K562 (cell line): ENCODE results near the gene ATXN7L1. TPM values are rescaled to one million over a fixed set of nuclear protein-coding genes. Genes with fewer than 3 reads are reported as not detected.

Experiments used
- CTBP1 ChIP-seq: fragments of 450-650 bp; IDR thresholded peaks from 2 replicates; pipeline ENCODE4 v1.6.1; 2016; ENCODE audit warnings: borderline replicate concordance
- ELF1 ChIP-seq: fragments of 200-800 bp; sonication (Bioruptor generic); IDR thresholded peaks from 2 replicates; pipeline ENCODE4 v1.6.1; 2016; ENCODE audit warnings: missing genetic modification characterization, missing compliant biosample characterization
- RAD21 ChIP-seq, 2 experiments: fragments of 250-450 bp in 1 of 2; fragments of 450-650 bp in 1 of 2; sonication (Bioruptor Pico) in 1 of 2; formaldehyde crosslinking in 1 of 2; IDR thresholded peaks in 1 of 2; conservative IDR thresholded peaks in 1 of 2; 2 replicates each; pipeline versions ENCODE4 v1.4.0 to v1.8.0; 2020 to 2022; ENCODE audit warnings: mild to moderate bottlenecking in 2 of 2, moderate library complexity in 1 of 2
- polyA plus RNA-seq, 8 experiments: library from polyadenylated mRNA; depleted of rRNA in 4 of 8; stranded (reverse) in 5 of 8; unstranded in 3 of 8; fragments of >200 nt; fragmentation: Nextera tagmentation in 2 of 8; fragmentation: Illumina TruSeq in 1 of 8; extraction: Ambion mirVana in 2 of 8; extraction: Trizol in 1 of 8; gene quantifications; 2 replicates each; pipeline versions ENCODE4 v1.2.1 to v1.2.3, GENCODE V29; 2011 to 2014; ENCODE audit warnings: inconsistent platforms in 1 of 8, missing spikeins in 1 of 8
- total RNA-seq, 7 experiments: library from RNA; depleted of rRNA in 6 of 7; stranded (reverse); fragments of >200 nt in 6 of 7; fragmentation: Illumina TruSeq in 2 of 7; extraction: Trizol in 2 of 7; gene quantifications; 2 replicates each; pipeline versions ENCODE4 v1.2.1 to v1.2.3, GENCODE V29; 2011 to 2021; ENCODE audit warnings: low replicate concordance in 1 of 7
- TF ChIP-seq, protein P1 (sequence below), 2 experiments: fragments of 450-650 bp; formaldehyde crosslinking in 1 of 2; IDR thresholded peaks; 2 replicates each; pipeline versions ENCODE4 v1.4.0 to v1.6.1; 2014 to 2020; ENCODE audit warnings: mild to moderate bottlenecking in 2 of 2, borderline replicate concordance in 1 of 2, low read depth in 1 of 2
- TF ChIP-seq, protein P2 (sequence below): sonication (generic); formaldehyde crosslinking; IDR thresholded peaks from 2 replicates; pipeline ENCODE4 v1.8.0; 2022; ENCODE audit warnings: mild to moderate bottlenecking, low read depth, missing genetic modification reagents
- TF ChIP-seq, protein P3 (sequence below): sonication (generic); formaldehyde crosslinking; IDR thresholded peaks from 2 replicates; pipeline ENCODE4 v1.8.0; 2022; ENCODE audit warnings: mild to moderate bottlenecking, missing genetic modification reagents
- TF ChIP-seq, protein P4 (sequence below): fragments of 450-650 bp; IDR thresholded peaks from 2 replicates; pipeline ENCODE4 v1.6.1; 2016; ENCODE audit warnings: low read depth, mild to moderate bottlenecking, moderate library complexity
- TF ChIP-seq, protein P5 (sequence below): sonication (generic); formaldehyde crosslinking; IDR thresholded peaks from 2 replicates; pipeline ENCODE4 v1.8.0; 2023; ENCODE audit warnings: mild to moderate bottlenecking, missing genetic modification reagents

The ATXN7L1 gene
- total and polyA plus RNA-seq, 9 of the 15 experiments (the other 6 are each of a cell fraction or from before 2014, with no cell fraction given): 6.6 to 13.7 (median 10.7) TPM

DNA sequence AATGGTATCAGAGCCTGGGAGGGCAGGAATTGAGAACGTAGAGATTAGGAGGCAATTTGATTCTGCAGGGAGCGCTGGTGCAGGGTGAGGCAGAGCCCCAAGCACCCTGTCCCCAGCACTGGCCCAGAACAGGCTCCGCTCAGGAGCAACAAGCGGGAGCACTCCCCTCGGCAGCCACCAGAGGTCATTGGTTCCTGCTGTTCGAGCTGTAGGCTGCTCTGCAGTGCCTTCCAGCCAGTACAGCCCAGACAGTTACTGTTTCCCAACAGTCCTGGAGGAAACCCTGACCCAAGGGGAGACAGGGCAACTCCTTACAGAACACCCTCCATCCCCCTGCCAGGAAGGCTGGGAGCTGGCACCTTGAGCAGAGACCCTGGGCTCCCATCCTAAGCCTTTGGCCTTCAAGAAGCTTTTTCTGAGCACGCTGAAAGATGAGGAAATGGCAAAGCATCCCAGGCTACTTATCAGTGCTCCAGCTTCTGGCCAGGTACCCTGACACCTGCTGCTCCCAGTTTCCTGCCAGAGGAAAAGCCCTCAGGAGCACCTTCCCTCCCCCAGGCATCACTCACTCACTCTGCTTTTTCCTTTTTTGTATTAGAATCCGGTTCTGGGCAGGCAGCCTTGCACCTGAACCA is 223.9 kb downstream of the ATXN7L1 start (continued):
- TF ChIP-seq, protein P1, sequence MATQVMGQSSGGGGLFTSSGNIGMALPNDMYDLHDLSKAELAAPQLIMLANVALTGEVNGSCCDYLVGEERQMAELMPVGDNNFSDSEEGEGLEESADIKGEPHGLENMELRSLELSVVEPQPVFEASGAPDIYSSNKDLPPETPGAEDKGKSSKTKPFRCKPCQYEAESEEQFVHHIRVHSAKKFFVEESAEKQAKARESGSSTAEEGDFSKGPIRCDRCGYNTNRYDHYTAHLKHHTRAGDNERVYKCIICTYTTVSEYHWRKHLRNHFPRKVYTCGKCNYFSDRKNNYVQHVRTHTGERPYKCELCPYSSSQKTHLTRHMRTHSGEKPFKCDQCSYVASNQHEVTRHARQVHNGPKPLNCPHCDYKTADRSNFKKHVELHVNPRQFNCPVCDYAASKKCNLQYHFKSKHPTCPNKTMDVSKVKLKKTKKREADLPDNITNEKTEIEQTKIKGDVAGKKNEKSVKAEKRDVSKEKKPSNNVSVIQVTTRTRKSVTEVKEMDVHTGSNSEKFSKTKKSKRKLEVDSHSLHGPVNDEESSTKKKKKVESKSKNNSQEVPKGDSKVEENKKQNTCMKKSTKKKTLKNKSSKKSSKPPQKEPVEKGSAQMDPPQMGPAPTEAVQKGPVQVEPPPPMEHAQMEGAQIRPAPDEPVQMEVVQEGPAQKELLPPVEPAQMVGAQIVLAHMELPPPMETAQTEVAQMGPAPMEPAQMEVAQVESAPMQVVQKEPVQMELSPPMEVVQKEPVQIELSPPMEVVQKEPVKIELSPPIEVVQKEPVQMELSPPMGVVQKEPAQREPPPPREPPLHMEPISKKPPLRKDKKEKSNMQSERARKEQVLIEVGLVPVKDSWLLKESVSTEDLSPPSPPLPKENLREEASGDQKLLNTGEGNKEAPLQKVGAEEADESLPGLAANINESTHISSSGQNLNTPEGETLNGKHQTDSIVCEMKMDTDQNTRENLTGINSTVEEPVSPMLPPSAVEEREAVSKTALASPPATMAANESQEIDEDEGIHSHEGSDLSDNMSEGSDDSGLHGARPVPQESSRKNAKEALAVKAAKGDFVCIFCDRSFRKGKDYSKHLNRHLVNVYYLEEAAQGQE (IDR thresholded peaks at IDR 0.05; ENCODE audit: borderline replicate concordance): peak; percentile 82
- TF ChIP-seq, protein P1 (CRISPR knock-in tag; IDR thresholded peaks at IDR 0.05; ENCODE audit: low read depth): no peak
- TF ChIP-seq, protein P2, sequence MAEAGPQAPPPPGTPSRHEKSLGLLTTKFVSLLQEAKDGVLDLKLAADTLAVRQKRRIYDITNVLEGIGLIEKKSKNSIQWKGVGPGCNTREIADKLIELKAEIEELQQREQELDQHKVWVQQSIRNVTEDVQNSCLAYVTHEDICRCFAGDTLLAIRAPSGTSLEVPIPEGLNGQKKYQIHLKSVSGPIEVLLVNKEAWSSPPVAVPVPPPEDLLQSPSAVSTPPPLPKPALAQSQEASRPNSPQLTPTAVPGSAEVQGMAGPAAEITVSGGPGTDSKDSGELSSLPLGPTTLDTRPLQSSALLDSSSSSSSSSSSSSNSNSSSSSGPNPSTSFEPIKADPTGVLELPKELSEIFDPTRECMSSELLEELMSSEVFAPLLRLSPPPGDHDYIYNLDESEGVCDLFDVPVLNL (CRISPR knock-in tag): peak; percentile 31; the same call in 1 of the 2 replicates
- TF ChIP-seq, protein P3, sequence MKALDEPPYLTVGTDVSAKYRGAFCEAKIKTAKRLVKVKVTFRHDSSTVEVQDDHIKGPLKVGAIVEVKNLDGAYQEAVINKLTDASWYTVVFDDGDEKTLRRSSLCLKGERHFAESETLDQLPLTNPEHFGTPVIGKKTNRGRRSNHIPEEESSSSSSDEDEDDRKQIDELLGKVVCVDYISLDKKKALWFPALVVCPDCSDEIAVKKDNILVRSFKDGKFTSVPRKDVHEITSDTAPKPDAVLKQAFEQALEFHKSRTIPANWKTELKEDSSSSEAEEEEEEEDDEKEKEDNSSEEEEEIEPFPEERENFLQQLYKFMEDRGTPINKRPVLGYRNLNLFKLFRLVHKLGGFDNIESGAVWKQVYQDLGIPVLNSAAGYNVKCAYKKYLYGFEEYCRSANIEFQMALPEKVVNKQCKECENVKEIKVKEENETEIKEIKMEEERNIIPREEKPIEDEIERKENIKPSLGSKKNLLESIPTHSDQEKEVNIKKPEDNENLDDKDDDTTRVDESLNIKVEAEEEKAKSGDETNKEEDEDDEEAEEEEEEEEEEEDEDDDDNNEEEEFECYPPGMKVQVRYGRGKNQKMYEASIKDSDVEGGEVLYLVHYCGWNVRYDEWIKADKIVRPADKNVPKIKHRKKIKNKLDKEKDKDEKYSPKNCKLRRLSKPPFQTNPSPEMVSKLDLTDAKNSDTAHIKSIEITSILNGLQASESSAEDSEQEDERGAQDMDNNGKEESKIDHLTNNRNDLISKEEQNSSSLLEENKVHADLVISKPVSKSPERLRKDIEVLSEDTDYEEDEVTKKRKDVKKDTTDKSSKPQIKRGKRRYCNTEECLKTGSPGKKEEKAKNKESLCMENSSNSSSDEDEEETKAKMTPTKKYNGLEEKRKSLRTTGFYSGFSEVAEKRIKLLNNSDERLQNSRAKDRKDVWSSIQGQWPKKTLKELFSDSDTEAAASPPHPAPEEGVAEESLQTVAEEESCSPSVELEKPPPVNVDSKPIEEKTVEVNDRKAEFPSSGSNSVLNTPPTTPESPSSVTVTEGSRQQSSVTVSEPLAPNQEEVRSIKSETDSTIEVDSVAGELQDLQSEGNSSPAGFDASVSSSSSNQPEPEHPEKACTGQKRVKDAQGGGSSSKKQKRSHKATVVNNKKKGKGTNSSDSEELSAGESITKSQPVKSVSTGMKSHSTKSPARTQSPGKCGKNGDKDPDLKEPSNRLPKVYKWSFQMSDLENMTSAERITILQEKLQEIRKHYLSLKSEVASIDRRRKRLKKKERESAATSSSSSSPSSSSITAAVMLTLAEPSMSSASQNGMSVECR (CRISPR knock-in tag): no peak
- TF ChIP-seq, protein P4, sequence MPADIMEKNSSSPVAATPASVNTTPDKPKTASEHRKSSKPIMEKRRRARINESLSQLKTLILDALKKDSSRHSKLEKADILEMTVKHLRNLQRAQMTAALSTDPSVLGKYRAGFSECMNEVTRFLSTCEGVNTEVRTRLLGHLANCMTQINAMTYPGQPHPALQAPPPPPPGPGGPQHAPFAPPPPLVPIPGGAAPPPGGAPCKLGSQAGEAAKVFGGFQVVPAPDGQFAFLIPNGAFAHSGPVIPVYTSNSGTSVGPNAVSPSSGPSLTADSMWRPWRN: no peak
- TF ChIP-seq CTBP1: 0 out of 2 replicates have a peak, but pooled peaks have one; percentile 22
- peak; percentile 88 to 95 for TF ChIP-seq RAD21 (CRISPR knock-in tag; conservative IDR thresholded peaks at IDR 0.05 in 1 of 2, IDR thresholded peaks at IDR 0.05 in 1 of 2)
- TF ChIP-seq, protein P5, sequence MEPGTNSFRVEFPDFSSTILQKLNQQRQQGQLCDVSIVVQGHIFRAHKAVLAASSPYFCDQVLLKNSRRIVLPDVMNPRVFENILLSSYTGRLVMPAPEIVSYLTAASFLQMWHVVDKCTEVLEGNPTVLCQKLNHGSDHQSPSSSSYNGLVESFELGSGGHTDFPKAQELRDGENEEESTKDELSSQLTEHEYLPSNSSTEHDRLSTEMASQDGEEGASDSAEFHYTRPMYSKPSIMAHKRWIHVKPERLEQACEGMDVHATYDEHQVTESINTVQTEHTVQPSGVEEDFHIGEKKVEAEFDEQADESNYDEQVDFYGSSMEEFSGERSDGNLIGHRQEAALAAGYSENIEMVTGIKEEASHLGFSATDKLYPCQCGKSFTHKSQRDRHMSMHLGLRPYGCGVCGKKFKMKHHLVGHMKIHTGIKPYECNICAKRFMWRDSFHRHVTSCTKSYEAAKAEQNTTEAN (CRISPR knock-in tag): no peak
- TF ChIP-seq ELF1 (tag): no peak
